Measurements from ENCODE around the gene FILIP1L. TPM values are rescaled to one million over a fixed set of nuclear protein-coding genes. Genes with fewer than 3 reads are reported as not detected.

Gene FILIP1L
- total and polyA plus RNA-seq, 7 donors: 9.2 to 274 (median 78.5) TPM

DNA sequence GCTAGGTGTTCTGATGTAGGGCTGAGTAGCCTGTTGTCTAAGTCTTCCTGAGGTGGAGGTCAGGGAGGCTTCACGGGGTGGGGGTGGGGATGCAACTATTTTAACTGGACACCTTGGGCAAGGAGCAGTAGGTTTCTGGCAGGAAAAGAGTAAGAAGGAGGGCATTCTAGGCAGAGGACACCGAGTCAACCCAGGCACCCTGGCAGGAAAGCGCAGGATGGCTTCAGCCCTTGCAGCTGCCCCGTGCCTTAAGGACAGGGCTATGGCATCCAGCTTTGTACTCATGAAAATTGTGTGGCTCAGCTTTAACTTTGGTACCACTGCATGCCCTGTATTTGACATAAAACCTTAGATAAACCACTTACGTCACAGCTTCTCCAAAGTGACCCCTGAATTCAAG lies 6.4 kb upstream of the FILIP1L start:
- WGBS, 3 donors: 36 to 65% (median 39%) methylated on average over 5 of the region's 5 CpGs

DNA sequence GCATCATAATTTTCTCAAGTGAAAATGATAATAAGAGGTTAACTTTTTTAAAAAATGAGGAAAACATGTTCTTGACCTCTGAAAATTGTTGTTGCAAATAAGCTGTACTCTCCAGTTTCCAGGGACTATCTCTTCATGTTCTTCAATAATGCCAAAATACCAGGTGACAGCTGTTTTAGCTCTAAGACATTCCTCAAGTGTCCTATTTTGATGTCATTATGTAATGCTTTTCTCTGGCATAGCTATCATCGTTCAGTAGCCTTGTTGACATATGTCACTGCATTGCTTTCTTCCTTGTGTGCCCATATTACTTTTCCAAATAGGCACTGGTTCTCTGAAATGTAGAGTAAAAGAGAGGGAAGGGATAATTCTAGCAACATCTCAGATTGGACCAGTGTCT lies 5.7 kb upstream of the FILIP1L start:
- no peak for TF ChIP-seq CTCF (IDR thresholded peaks at IDR 0.05)
- intact Hi-C loops (cut with DNase I): no loop called here
- WGBS, 3 donors: 0 to 9% (median 0%) methylated on average over 1 of the region's 1 CpG
- no peak for DNase-seq
- peak overlapping the region; percentile 38 for H3K4me3 ChIP-seq
- peaks cover 33% of the 10 kb centered on the region for H3K4me1 ChIP-seq
- H3K9me3 ChIP-seq: no peaks in the 10 kb centered on the region
- H3K27me3 ChIP-seq (ENCODE audit: insufficient read depth in 3 of 3, low read length in 2 of 3): no peaks in the 10 kb centered on the region
- H3K27ac ChIP-seq: peak overlapping the region; percentile 90
- no peaks in the 10 kb centered on the region for H3K36me3 ChIP-seq (ENCODE audit: insufficient read depth in 1 of 2, low read depth in 1 of 2)
- peak; percentile 62 to 82 (median 74) for ATAC-seq

More for the DNA sequence above, 6.4 kb upstream of the FILIP1L start:
- DNase-seq (no peak), ATAC-seq (peak; percentile 38 to 68 (median 44))
- H3K9me3 ChIP-seq: no peaks in the 10 kb centered on the region
- H3K36me3 ChIP-seq (ENCODE audit: insufficient read depth in 1 of 2, low read depth in 1 of 2): no peaks in the 10 kb centered on the region
- H3K27me3 ChIP-seq (ENCODE audit: insufficient read depth in 3 of 3, low read length in 2 of 3): no peaks in the 10 kb centered on the region
- peaks cover 39% of the 10 kb centered on the region for H3K4me1 ChIP-seq
- intact Hi-C loops (cut with DNase I): no loop called here
- TF ChIP-seq CTCF (IDR thresholded peaks at IDR 0.05): no peak
- peak overlapping the region; percentile 38 for H3K4me3 ChIP-seq
- peak overlapping the region; percentile 90 for H3K27ac ChIP-seq

DNA sequence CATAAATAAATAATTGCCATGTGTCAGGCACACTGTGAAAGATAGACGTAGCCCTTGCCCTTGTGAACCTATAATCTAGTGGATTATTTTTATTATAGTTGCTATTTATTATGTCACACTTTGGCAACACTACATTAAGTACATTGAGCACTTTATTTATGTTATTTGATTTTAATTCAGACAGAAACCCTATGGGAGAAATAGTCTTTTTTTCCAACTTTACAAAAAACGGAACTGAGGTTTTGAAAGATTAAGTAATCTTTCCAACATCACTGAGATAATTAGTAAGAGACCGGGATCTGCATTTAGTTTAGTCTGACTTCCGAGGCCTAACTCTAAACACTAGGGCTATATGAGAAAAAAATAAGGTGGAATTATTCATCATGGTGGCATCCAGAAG lies 2.8 kb upstream of the FILIP1L start:
- Histone ChIP-seq H3K9me3 (no peaks in the 10 kb centered on the region), H3K4me3 (no peak overlapping the region), H3K27ac (peak overlapping the region; percentile 90), H3K27me3 (ENCODE audit: insufficient read depth in 3 of 3, low read length in 2 of 3) (no peaks in the 10 kb centered on the region), H3K4me1 (peaks cover 16% of the 10 kb centered on the region), H3K36me3 (ENCODE audit: insufficient read depth in 1 of 2, low read depth in 1 of 2) (no peaks in the 10 kb centered on the region)
- ATAC-seq: no peak
- DNase-seq: no peak
- TF ChIP-seq CTCF (IDR thresholded peaks at IDR 0.05): no peak
- 77 to 83% (median 78%) methylated on average over 4 of the region's 4 CpGs for WGBS, 3 donors
- intact Hi-C loops (cut with DNase I): no loop called here

GRCh38 chr3:100113723-100114412 lies 433 bp downstream of the FILIP1L start:
- peak; percentile 14 to 72 (median 54) for ATAC-seq
- Histone ChIP-seq H3K27ac (peak overlapping the region; percentile 90), H3K27me3 (ENCODE audit: insufficient read depth in 3 of 3, low read length in 2 of 3) (no peaks in the 10 kb centered on the region), H3K36me3 (ENCODE audit: insufficient read depth in 1 of 2, low read depth in 1 of 2) (no peaks in the 10 kb centered on the region), H3K9me3 (no peaks in the 10 kb centered on the region), H3K4me3 (peak overlapping the region; percentile 71), H3K4me1 (no peaks in the 10 kb centered on the region)
- no peak for DNase-seq
- intact Hi-C loops (cut with DNase I): loop anchor here in 1 of 2 donors (5.0 kb wide), 2 partner anchors 43 to 138 kb away; no protein-coding TSS in a partner anchor
- TF ChIP-seq CTCF (IDR thresholded peaks at IDR 0.05): no peak
- 32 to 51% (median 34%) methylated on average over 7 of the region's 7 CpGs for WGBS, 3 donors
